HepG2 (cell line): ENCODE measurements around the gene RABGGTA. TPM values are rescaled to one million over a fixed set of nuclear protein-coding genes. Genes with fewer than 3 reads are reported as not detected.

Experiments
- AGO2 ChIP-seq: fragments of 200-400 bp; formaldehyde crosslinking; optimal IDR thresholded peaks from 2 replicates; pipeline ENCODE3; 2017; ENCODE audit warnings: mild to moderate bottlenecking, low read depth, low read length, moderate library complexity
- ARID5B ChIP-seq: IDR thresholded peaks from 2 replicates; pipeline ENCODE4 v1.4.0; 2020; ENCODE audit warnings: mild to moderate bottlenecking, missing genetic modification reagents
- ATRX ChIP-seq: sonication (generic); formaldehyde crosslinking; IDR thresholded peaks from 2 replicates; pipeline ENCODE4 v1.4.0; 2020; ENCODE audit warnings: missing genetic modification reagents, borderline replicate concordance
- JUN ChIP-seq: sonication (generic); formaldehyde crosslinking; IDR thresholded peaks from 2 replicates; pipeline ENCODE4 v1.4.0; 2020; ENCODE audit warnings: mild to moderate bottlenecking, missing genetic modification reagents
- JUND ChIP-seq: sonication (generic); formaldehyde crosslinking; IDR thresholded peaks from 2 replicates; pipeline ENCODE4 v1.8.0; 2022; ENCODE audit warnings: mild to moderate bottlenecking, missing genetic modification reagents
- ZBED4 ChIP-seq: sonication (generic); formaldehyde crosslinking; IDR thresholded peaks from 2 replicates; pipeline ENCODE4 v1.4.0; 2020; ENCODE audit warnings: missing genetic modification reagents, borderline replicate concordance
- ZFP37 ChIP-seq: sonication (generic); formaldehyde crosslinking; IDR thresholded peaks from 2 replicates; pipeline ENCODE4 v1.4.0; 2020; ENCODE audit warnings: missing genetic modification reagents, borderline replicate concordance
- ZHX2 ChIP-seq, 2 experiments: sonication (generic) in 1 of 2; formaldehyde crosslinking in 1 of 2; IDR thresholded peaks; 2 replicates each; pipeline versions ENCODE4 v1.6.1 to v1.9.0; 2014 to 2022; ENCODE audit warnings: antibody characterized with exemption in 1 of 2, borderline replicate concordance in 1 of 2, inconsistent platforms in 1 of 2, low read depth in 1 of 2, missing genetic modification reagents in 1 of 2
- ZNF143 ChIP-seq: sonication (generic); formaldehyde crosslinking; IDR thresholded peaks from 2 replicates; pipeline ENCODE4 v1.4.0; 2020; ENCODE audit warnings: missing genetic modification reagents
- ZNF574 ChIP-seq: sonication (generic); formaldehyde crosslinking; IDR thresholded peaks from 2 replicates; pipeline ENCODE4 v1.4.0; 2020; ENCODE audit warnings: missing genetic modification reagents
- ZNF766 ChIP-seq: sonication (generic); formaldehyde crosslinking; IDR thresholded peaks from 2 replicates; pipeline ENCODE4 v1.5.0; 2020; ENCODE audit warnings: missing genetic modification reagents, borderline replicate concordance
- polyA plus RNA-seq, 8 experiments: library from polyadenylated mRNA; depleted of rRNA in 3 of 8; stranded (reverse) in 7 of 8; unstranded in 1 of 8; fragments of >200 nt; fragmentation: Illumina TruSeq in 4 of 8; extraction: Trizol in 4 of 8; gene quantifications; 2 replicates each; pipeline versions ENCODE4 v1.2.1 to v1.2.3, GENCODE V29; 2011 to 2016; ENCODE audit warnings: low read depth in 4 of 8, missing spikeins in 1 of 8, mixed read lengths in 1 of 8; ENCODE audit not compliant: insufficient read depth in 1 of 8
- total RNA-seq, 5 experiments: library from RNA; depleted of rRNA; stranded (reverse); fragments of >200 nt; fragmentation: Illumina TruSeq; extraction: Trizol; gene quantifications; 2 replicates each; pipeline ENCODE4 v1.2.3, GENCODE V29; 2016; ENCODE audit warnings: low read depth in 1 of 5

Gene RABGGTA
- total and polyA plus RNA-seq, 2 of the 13 experiments (the other 11 are each of a cell fraction or from before 2014, with no cell fraction given): 57.9 to 90.8 TPM

- TF ChIP-seq ZNF574 (CRISPR knock-in tag) (no peak), ZNF766 (CRISPR knock-in tag) (no peak), ZNF143 (no peak), AGO2 (no peak), ZBED4 (CRISPR knock-in tag) (no peak), ZHX2 (IDR thresholded peaks at IDR 0.05; ENCODE audit: low read depth) (0 out of 2 replicates have a peak, but pooled peaks have one; percentile 51), ZHX2 (CRISPR knock-in tag; IDR thresholded peaks at IDR 0.05; ENCODE audit: borderline replicate concordance) (no peak), JUND (CRISPR knock-in tag) (peak; percentile 50), ARID5B (CRISPR knock-in tag) (no peak), JUN (CRISPR knock-in tag) (0 out of 2 replicates have a peak, but pooled peaks have one; percentile 3), ATRX (no peak), ZFP37 (CRISPR knock-in tag) (no peak)
These were observed 27.5 kb upstream of the RABGGTA start (continued) for GRCh38 chr14:24298892-24299254.
